GM12865 (cell line): ENCODE data around the gene THAP8.
A peak's percentile ranks its signal among the peaks of the same experiment; 100 is the strongest.
"Not testable (repeated sequence)": the region's sequence is repeated elsewhere in the genome, so short reads cannot be mapped to it uniquely, and the experiment has no call there.

Source experiments
- DNase-seq: peaks from one replicate; pipeline ENCODE4 v3.0.0; 2010; ENCODE audit warnings: low read depth
- H3K4me3 ChIP-seq: 2 replicates; pipeline ENCODE4 v1.5.1; 2011; ENCODE audit warnings: mild to moderate bottlenecking, low read depth, low read length, control low read depth
- CTCF ChIP-seq: IDR thresholded peaks from 2 replicates; pipeline ENCODE4 v1.5.1; 2011; ENCODE audit warnings: low read length, control low read depth, low read depth, inconsistent platforms; ENCODE audit not compliant: insufficient read depth; ENCODE audit errors: missing control alignments

The THAP8 gene

GRCh38 chr19:36046443-36047050, 7.5 kb downstream of the THAP8 start:
- TF ChIP-seq CTCF: no peak
- no peak overlapping the region for H3K4me3 ChIP-seq
- no peak for DNase-seq

DNA sequence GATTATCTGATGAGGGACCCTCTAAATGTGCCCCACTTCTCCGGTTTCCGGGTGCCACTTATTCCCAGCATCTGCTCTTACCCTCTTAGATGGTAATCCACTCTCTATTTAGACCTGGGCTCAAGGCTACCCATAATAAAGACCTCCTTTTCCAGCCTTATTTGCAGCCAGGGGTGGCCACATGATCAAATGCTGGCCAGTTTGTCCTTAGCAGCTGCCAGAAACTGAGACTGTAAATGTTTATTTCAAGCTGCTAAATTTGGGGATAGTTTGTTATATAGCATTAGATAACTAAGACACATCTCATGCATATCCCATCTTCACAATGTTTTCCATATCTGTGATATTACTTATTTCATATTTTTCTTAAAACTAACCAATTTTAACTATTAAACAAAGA, 10.1 kb downstream of the THAP8 start:
- no peak for DNase-seq
- no peak overlapping the region for H3K4me3 ChIP-seq
- no peak for TF ChIP-seq CTCF

GRCh38 chr19:36041831-36042230, 12.3 kb downstream of the THAP8 start:
- no peak for TF ChIP-seq CTCF
- DNase-seq: no peak

GRCh38 chr19:36041092-36041491, 13.0 kb downstream of the THAP8 start:
- not testable (repeated sequence) for DNase-seq, H3K4me3 ChIP-seq

More at GRCh38 chr19:36041831-36042230, 12.3 kb downstream of the THAP8 start:
- no peak overlapping the region for H3K4me3 ChIP-seq

DNA sequence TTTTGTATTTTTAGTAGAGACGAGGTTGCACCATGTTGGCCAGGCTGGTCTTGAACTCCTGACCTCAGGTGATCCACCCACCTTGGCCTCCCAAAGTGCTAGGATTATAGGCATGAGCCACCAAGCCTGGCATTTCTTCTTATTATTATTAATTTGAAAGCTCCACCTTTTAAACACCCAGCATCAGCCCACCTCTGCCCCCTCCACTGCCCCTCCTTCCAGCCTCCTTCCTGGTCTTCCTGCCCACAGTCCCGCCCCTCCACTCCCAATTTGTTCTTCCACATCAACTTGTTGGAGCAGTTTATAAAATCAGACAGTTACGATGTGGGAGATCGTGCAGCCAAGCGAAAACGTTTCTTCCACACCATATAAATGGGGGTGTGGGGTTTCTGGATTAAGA, 13.6 kb downstream of the THAP8 start:
- TF ChIP-seq CTCF: no peak
- H3K4me3 ChIP-seq: no peak overlapping the region

GRCh38 chr19:36032251-36033104, 21.6 kb downstream of the THAP8 start, which contains the start of gene CLIP3:
TSS of gene CLIP3 (minus strand) at chr19:36032873. CDS start at chr19:36032357, 516 bp downstream.
- DNase-seq: peak; percentile 27
- TF ChIP-seq CTCF: no peak
- peak within 1 kb of the TSS; percentile 35 for H3K4me3 ChIP-seq

More for the DNA sequence above, 13.6 kb downstream of the THAP8 start:
- DNase-seq: no peak

DNA sequence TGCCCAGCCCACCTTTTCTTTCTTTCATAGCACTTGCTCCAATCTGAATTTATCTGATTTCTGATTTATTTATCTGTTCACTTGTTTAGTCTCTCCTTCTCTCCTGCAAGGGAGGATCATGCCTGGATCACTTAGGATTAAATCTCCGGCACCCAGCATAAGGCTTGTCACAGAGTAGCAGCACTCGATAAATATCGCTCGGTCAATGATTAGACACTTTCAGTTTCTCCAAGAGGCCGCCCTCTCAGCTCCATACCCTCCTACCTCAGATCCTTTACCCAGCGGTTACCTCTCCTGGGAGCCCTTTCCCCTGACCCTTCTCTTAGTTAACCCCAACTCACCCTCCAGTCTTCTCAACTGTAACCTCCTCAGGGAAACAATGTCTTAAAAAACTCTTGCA, 22.8 kb downstream of the THAP8 start:
- no peak for DNase-seq
- no peak for TF ChIP-seq CTCF
- no peak overlapping the region for H3K4me3 ChIP-seq
